SK-N-SH (cell line): ENCODE results near the gene SYT1. TPM values are rescaled to one million over a fixed set of nuclear protein-coding genes. Genes with fewer than 3 reads are reported as not detected.

Experiments
- CTCF ChIA-PET: fragments of 300-600, 350-600 bp; formaldehyde crosslinking; extraction: SDS; loops from one replicate; lab custom pipeline; 2021; lab: Yijun Ruan, JAX
- POLR2A ChIA-PET: fragments of 350-600 bp; sonication (Branson Sonifier 250); formaldehyde crosslinking; extraction: SDS; loops from one replicate; lab custom pipeline; 2020; ENCODE audit warnings: antibody characterized with exemption, inconsistent platforms; lab: Yijun Ruan, JAX
- DNase-seq: peaks from one replicate; pipeline ENCODE4 v3.0.0; 2012
- H2AFZ ChIP-seq: fragments of 200-600 bp; sonication (generic); 2 replicates; pipeline ENCODE4 v1.8.1; 2016; ENCODE audit warnings: antibody characterized with exemption, mild to moderate bottlenecking, low read depth
- H3F3A ChIP-seq: fragments of 200-600 bp; sonication (generic); replicated peaks from 2 replicates; pipeline ENCODE3; 2016; ENCODE audit warnings: antibody characterized with exemption, mild to moderate bottlenecking; ENCODE audit not compliant: insufficient read depth
- H3K27ac ChIP-seq, 2 experiments: fragments of 200-500 bp in 1 of 2; fragments of 200-600 bp in 1 of 2; sonication (Bioruptor generic) in 1 of 2; sonication (generic), shearing (Covaris generic) in 1 of 2; 2 replicates each; pipeline versions ENCODE4 v1.5.1 to v1.6.1; 2014 to 2016; ENCODE audit warnings: low read depth in 2 of 2, inconsistent platforms in 1 of 2, low read length in 1 of 2, mild to moderate bottlenecking in 1 of 2, mixed read lengths in 1 of 2
- H3K27me3 ChIP-seq: fragments of 200-600 bp; sonication (generic), shearing (Covaris generic); 2 replicates; pipeline ENCODE4 v1.6.1; 2016; ENCODE audit warnings: mixed run types; ENCODE audit not compliant: insufficient read depth
- H3K36me3 ChIP-seq, 2 experiments: fragments of 200-500 bp in 1 of 2; fragments of 200-600 bp in 1 of 2; sonication (Bioruptor generic) in 1 of 2; sonication (generic) in 1 of 2; replicated peaks in 1 of 2; 2 replicates each; pipeline versions ENCODE3 to v1.5.1; 2014 to 2016; ENCODE audit warnings: low read length in 1 of 2, mild to moderate bottlenecking in 1 of 2; ENCODE audit not compliant: insufficient read depth in 2 of 2, control insufficient read depth in 1 of 2
- H3K4me1 ChIP-seq, 2 experiments: fragments of 200-500 bp in 1 of 2; fragments of 200-600 bp in 1 of 2; sonication (Bioruptor generic) in 1 of 2; sonication (generic), shearing (Covaris generic) in 1 of 2; 2 replicates each; pipeline versions ENCODE4 v1.5.1 to v1.6.1; 2014 to 2016; ENCODE audit warnings: low read depth in 1 of 2, low read length in 1 of 2, mixed run types in 1 of 2; ENCODE audit not compliant: insufficient read depth in 2 of 2, control insufficient read depth in 1 of 2
- H3K4me2 ChIP-seq: fragments of 200-600 bp; sonication (generic), shearing (Covaris generic); 2 replicates; pipeline ENCODE4 v1.6.1; 2017; ENCODE audit warnings: mixed run types
- H3K4me3 ChIP-seq, 2 experiments: fragments of 200-500 bp in 1 of 2; fragments of 200-600 bp in 1 of 2; sonication (Bioruptor generic) in 1 of 2; sonication (generic), shearing (Covaris generic) in 1 of 2; 2 replicates each; pipeline versions ENCODE4 v1.5.1 to v1.8.1; 2014 to 2016; ENCODE audit warnings: low read depth in 2 of 2, inconsistent platforms in 1 of 2, low read length in 1 of 2, mild to moderate bottlenecking in 1 of 2, mixed read lengths in 1 of 2, moderate library complexity in 1 of 2
- H3K79me2 ChIP-seq: fragments of 200-600 bp; sonication (generic); 2 replicates; pipeline ENCODE4 v1.8.1; 2017; ENCODE audit warnings: mild to moderate bottlenecking; ENCODE audit not compliant: insufficient read depth
- H3K9ac ChIP-seq: fragments of 200-600 bp; sonication (generic); 2 replicates; pipeline ENCODE4 v1.6.1; 2017; ENCODE audit warnings: mixed run types
- H3K9me2 ChIP-seq: fragments of 200-600 bp; sonication (generic); 2 replicates; pipeline ENCODE4 v1.6.1; 2017; ENCODE audit warnings: mixed run types
- H3K9me3 ChIP-seq: fragments of 200-600 bp; sonication (generic); 2 replicates; pipeline ENCODE4 v1.6.1; 2017; ENCODE audit warnings: mixed run types, mild to moderate bottlenecking, moderate library complexity
- H4K20me1 ChIP-seq: fragments of 200-600 bp; sonication (generic); 2 replicates; pipeline ENCODE4 v1.6.1; 2017; ENCODE audit warnings: mild to moderate bottlenecking, mixed run types; ENCODE audit not compliant: insufficient read depth
- EZH2phosphoT487 ChIP-seq: fragments of 200-600 bp; sonication (generic); IDR thresholded peaks from 2 replicates; pipeline ENCODE4 v1.6.1; 2017; ENCODE audit warnings: low read depth, mixed run types, mild to moderate bottlenecking, antibody characterized with exemption, moderate library complexity, borderline replicate concordance
- JUND ChIP-seq: IDR thresholded peaks from 2 replicates; pipeline ENCODE4 v1.4.0; 2012
- RAD21 ChIP-seq: IDR thresholded peaks from 2 replicates; pipeline ENCODE4 v1.6.1; 2012; ENCODE audit warnings: mild to moderate bottlenecking, low read length
- REST ChIP-seq: IDR thresholded peaks from 2 replicates; pipeline ENCODE4 v1.6.1; 2012; ENCODE audit warnings: mild to moderate bottlenecking, low read depth, low read length, moderate library complexity
- SMC3 ChIP-seq: IDR thresholded peaks from 2 replicates; pipeline ENCODE4 v1.6.1; 2012; ENCODE audit warnings: low read depth, low read length, improper control_type of control experiment
- YY1 ChIP-seq: IDR thresholded peaks from 2 replicates; pipeline ENCODE4 v1.4.0; 2012; ENCODE audit warnings: low read depth, mild to moderate bottlenecking
- WGBS: methylation state at CpG from one replicate; pipeline ENCODE4 v1.1.6; 2017; ENCODE audit warnings: low lambda C conversion rate; 5-methylcytosine and 5-hydroxymethylcytosine counted together
- polyA plus RNA-seq, 3 experiments: library from polyadenylated mRNA; depleted of rRNA; stranded (reverse); fragments of >200 nt; gene quantifications; 2 replicates each; pipeline ENCODE4 v1.2.3, GENCODE V29; 2012
- TF ChIP-seq, protein P1 (sequence below): fragments of 150-350 bp; IDR thresholded peaks from 2 replicates; pipeline ENCODE4 v1.6.1; 2017; ENCODE audit warnings: antibody characterized with exemption, low read length, low read depth, borderline replicate concordance

The SYT1 gene
- polyA plus RNA-seq, 1 of the 3 experiments (the other 2 are of a cell fraction): 12.7 TPM

DNA sequence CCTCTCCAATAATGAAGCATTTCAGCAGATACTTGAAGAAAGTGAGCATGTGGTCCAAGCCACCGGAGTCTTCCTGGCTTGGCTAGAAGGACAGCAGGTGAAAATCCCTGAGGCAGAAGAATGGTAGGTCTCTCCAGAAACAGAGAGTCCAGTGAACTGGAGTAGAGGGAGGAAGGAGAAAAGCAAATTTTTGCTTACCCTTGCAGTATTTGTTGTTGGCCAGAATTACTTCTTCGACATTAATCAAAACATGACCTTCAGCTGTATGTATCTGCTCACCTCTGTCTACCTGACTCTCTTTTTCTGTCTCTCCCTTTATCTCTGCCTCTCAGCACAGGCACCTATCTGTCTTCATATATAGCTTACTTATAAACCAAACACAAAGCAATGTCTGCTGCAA, 208.9 kb downstream of the SYT1 start (continued):
- TF ChIP-seq, protein P1, sequence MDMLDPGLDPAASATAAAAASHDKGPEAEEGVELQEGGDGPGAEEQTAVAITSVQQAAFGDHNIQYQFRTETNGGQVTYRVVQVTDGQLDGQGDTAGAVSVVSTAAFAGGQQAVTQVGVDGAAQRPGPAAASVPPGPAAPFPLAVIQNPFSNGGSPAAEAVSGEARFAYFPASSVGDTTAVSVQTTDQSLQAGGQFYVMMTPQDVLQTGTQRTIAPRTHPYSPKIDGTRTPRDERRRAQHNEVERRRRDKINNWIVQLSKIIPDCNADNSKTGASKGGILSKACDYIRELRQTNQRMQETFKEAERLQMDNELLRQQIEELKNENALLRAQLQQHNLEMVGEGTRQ: no peak
- TF ChIP-seq YY1: no peak
- TF ChIP-seq JUND: no peak
- no peak for TF ChIP-seq RAD21

GRCh38 chr12:79082595-79082994, 218.0 kb downstream of the SYT1 start:
- ChIA-PET CTCF (interaction anchor here (1.7 kb wide), 1 partner anchor 14 kb away, joined by 7 read pairs; no protein-coding TSS in a partner anchor), POLR2A (no interaction called here)
- Histone ChIP-seq H2AFZ (no peak overlapping the region), H3F3A (no peaks in the 10 kb centered on the region), H3K79me2 (no peaks in the 10 kb centered on the region; the same call in 1 of the 2 replicates), H3K9me3 (no peaks in the 10 kb centered on the region), H3K9me2 (no peaks in the 10 kb centered on the region), H3K4me1 (no peaks in the 10 kb centered on the region; a peak in 1 of 4 replicates), H3K4me2 (no peak overlapping the region), H3K9ac (no peak overlapping the region), H3K36me3 (peaks cover under 1 to 4% of the 10 kb centered on the region in 2 experiments), H3K27ac (no peak overlapping the region; a peak in 1 of 4 replicates), H4K20me1 (no peaks in the 10 kb centered on the region), H3K4me3 (no peak overlapping the region), H3K27me3 (no peaks in the 10 kb centered on the region)
- no peak for TF ChIP-seq REST
- no peak for TF ChIP-seq EZH2phosphoT487
- no peak for DNase-seq
- 97% methylated on average over 1 of the region's 1 CpG for WGBS

DNA sequence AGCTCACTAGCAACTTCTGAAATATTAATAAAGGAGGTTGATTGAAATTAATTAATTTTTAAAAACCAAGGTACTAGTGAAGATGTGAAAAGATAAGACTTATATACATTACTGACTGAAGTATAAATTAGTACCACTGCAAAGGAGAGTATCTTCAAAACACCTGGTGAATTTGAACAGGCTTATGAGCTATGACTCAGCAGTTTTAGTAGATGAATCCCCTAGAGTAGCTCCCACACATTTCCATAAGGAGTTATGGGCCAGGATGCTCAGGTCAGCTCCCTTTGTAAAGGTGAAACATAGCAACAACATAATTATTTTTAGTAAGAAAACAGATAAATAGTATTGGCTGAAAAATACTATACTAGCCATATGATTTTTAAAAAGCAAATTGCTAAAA, 218.6 kb downstream of the SYT1 start:
- Histone ChIP-seq H3K9me3 (no peaks in the 10 kb centered on the region), H3K36me3 (peaks cover 3 to 4% of the 10 kb centered on the region in 2 experiments), H3K4me3 (no peak overlapping the region), H3K9ac (no peak overlapping the region), H3K79me2 (no peaks in the 10 kb centered on the region; the same call in 1 of the 2 replicates), H3K9me2 (no peaks in the 10 kb centered on the region), H2AFZ (no peak overlapping the region), H3K4me2 (no peak overlapping the region), H3K27me3 (no peaks in the 10 kb centered on the region), H3K27ac (no peak overlapping the region), H3F3A (no peaks in the 10 kb centered on the region), H3K4me1 (no peaks in the 10 kb centered on the region; a peak in 1 of 4 replicates), H4K20me1 (no peaks in the 10 kb centered on the region)
- ChIA-PET CTCF (interaction anchor here (1.7 kb wide), 1 partner anchor 15 kb away, joined by 7 read pairs; no protein-coding TSS in a partner anchor), POLR2A (no interaction called here)
- no peak for DNase-seq
- TF ChIP-seq SMC3: no peak
